Activated naive CD4-positive, alpha-beta T cell treated with anti-CD3 and anti-CD28 coated beads for 36 hours (primary cell): ENCODE data around the gene CLDN6. TPM values are rescaled to one million over a fixed set of nuclear protein-coding genes. Genes with fewer than 3 reads are reported as not detected.

ENCODE experiments used
- CTCF ChIA-PET: fragments of 350-600 bp; sonication (Branson Sonifier 250); formaldehyde crosslinking; loops from one replicate; lab custom pipeline; 2021; ENCODE audit warnings: antibody characterized with exemption; lab: Charles Lee
- DNase-seq: peaks from one replicate; pipeline ENCODE4 v3.0.0-alpha.2; 2020
- H3K27ac Mint-ChIP-seq: one replicate; pipeline ENCODE4 v1.8.0; 2021; ENCODE audit warnings: mild to moderate bottlenecking, mixed read lengths
- H3K27me3 Mint-ChIP-seq: one replicate; pipeline ENCODE4 v1.8.0; 2021; ENCODE audit warnings: low read depth, mixed read lengths
- H3K36me3 Mint-ChIP-seq: one replicate; pipeline ENCODE4 v1.8.0; 2021; ENCODE audit warnings: low read depth, mixed read lengths
- H3K4me1 Mint-ChIP-seq: one replicate; pipeline ENCODE4 v1.8.0; 2021; ENCODE audit warnings: low read depth, mixed read lengths
- H3K4me3 Mint-ChIP-seq: one replicate; pipeline ENCODE4 v1.8.0; 2021; ENCODE audit warnings: mild to moderate bottlenecking, moderate library complexity, mixed read lengths
- H3K9me3 Mint-ChIP-seq: one replicate; pipeline ENCODE4 v1.8.0; 2021; ENCODE audit warnings: mixed read lengths
- intact Hi-C: fragments of 100-400 bp; cut with micrococcal nuclease; formaldehyde crosslinking; loops from one replicate; pipeline ENCODE4 v1.15.1; 2023
- total RNA-seq, 2 experiments: library from RNA; stranded (reverse); gene quantifications; one replicate each; pipeline ENCODE4 v1.2.3, GENCODE V29; 2021

Gene CLDN6
- total RNA-seq, 2 experiments from 2014 or later: not detected

- H3K4me3 Mint-ChIP-seq: no peak overlapping the region
- H3K27ac Mint-ChIP-seq: no peak overlapping the region
- H3K27me3 Mint-ChIP-seq: peaks cover 12% of the 10 kb centered on the region
- CTCF ChIA-PET: interaction anchor here (1.0 to 3.2 kb wide), 5 partner anchors 9 to 22 kb away, joined by 3 to 16 read pairs (median 8); no protein-coding TSS in a partner anchor
- peaks cover 31% of the 10 kb centered on the region for H3K4me1 Mint-ChIP-seq
- no peak for DNase-seq
- peaks cover 7% of the 10 kb centered on the region for H3K36me3 Mint-ChIP-seq
- intact Hi-C loops: no loop called here
- H3K9me3 Mint-ChIP-seq: no peaks in the 10 kb centered on the region
Measured at GRCh38 chr16:3049921-3050481, 32.0 kb upstream of the CLDN6 start.

GRCh38 chr16:3047387-3047720, 29.4 kb upstream of the CLDN6 start:
- Mint-ChIP-seq H3K36me3 (peaks cover 4% of the 10 kb centered on the region), H3K4me1 (peaks cover 25% of the 10 kb centered on the region), H3K4me3 (no peak overlapping the region), H3K27me3 (peaks cover 32% of the 10 kb centered on the region), H3K27ac (no peak overlapping the region), H3K9me3 (no peaks in the 10 kb centered on the region)
- CTCF ChIA-PET: interaction anchor here (0.8 to 3.2 kb wide), 7 partner anchors 11 to 82 kb away, joined by 3 to 24 read pairs (median 7); no protein-coding TSS in a partner anchor
- intact Hi-C loops: no loop called here
- no peak for DNase-seq

GRCh38 chr16:3046641-3047386, 28.8 kb upstream of the CLDN6 start:
- H3K27ac Mint-ChIP-seq: no peak overlapping the region
- intact Hi-C loops: no loop called here
- H3K27me3 Mint-ChIP-seq: peaks cover 35% of the 10 kb centered on the region
- peaks cover 25% of the 10 kb centered on the region for H3K4me1 Mint-ChIP-seq
- DNase-seq: no peak
- H3K36me3 Mint-ChIP-seq: peaks cover 1% of the 10 kb centered on the region
- CTCF ChIA-PET: interaction anchor here (0.9 to 3.2 kb wide), 4 partner anchors 12 to 82 kb away, joined by 3 to 24 read pairs (median 14); no protein-coding TSS in a partner anchor
- H3K4me3 Mint-ChIP-seq: peak overlapping the region; percentile 27
- H3K9me3 Mint-ChIP-seq: no peaks in the 10 kb centered on the region

- Mint-ChIP-seq H3K4me3 (peak within 1 kb of the TSS; percentile 66), H3K36me3 (peaks cover 1% of the 10 kb centered on the region), H3K27ac (no peak within 1 kb of the TSS), H3K4me1 (peaks cover 19% of the 10 kb centered on the region), H3K27me3 (peaks cover 35% of the 10 kb centered on the region), H3K9me3 (no peaks in the 10 kb centered on the region)
- CTCF ChIA-PET: interaction anchor here (2.0 to 10.1 kb wide), 2 partner anchors 12 to 16 kb away, joined by 6 to 98 read pairs; no protein-coding TSS in a partner anchor
- no peak for DNase-seq
- intact Hi-C loops: no loop called here
Measured at GRCh38 chr16:3045758-3046640, 28.0 kb upstream of the CLDN6 start, which contains the start of gene MMP25. MMP25 (plus strand) TSS chr16:3046561; CDS start chr16:3046918, 357 bp downstream.

- Mint-ChIP-seq H3K9me3 (no peaks in the 10 kb centered on the region), H3K4me1 (peaks cover 15% of the 10 kb centered on the region), H3K27me3 (peaks cover 41% of the 10 kb centered on the region), H3K4me3 (peak overlapping the region; percentile 38), H3K36me3 (peaks cover 1% of the 10 kb centered on the region), H3K27ac (no peak overlapping the region)
- intact Hi-C loops: no loop called here
- DNase-seq: no peak
- CTCF ChIA-PET: interaction anchor here (0.5 to 10.1 kb wide), 8 partner anchors 10 to 347 kb away, joined by 3 to 98 read pairs (median 4); no protein-coding TSS in a partner anchor
Measured at GRCh38 chr16:3044708-3045107, 26.7 kb upstream of the CLDN6 start.

GRCh38 chr16:3042376-3042775, 24.4 kb upstream of the CLDN6 start:
- Mint-ChIP-seq H3K9me3 (no peaks in the 10 kb centered on the region), H3K36me3 (peaks cover 1% of the 10 kb centered on the region), H3K27me3 (peaks cover 60% of the 10 kb centered on the region), H3K27ac (no peak overlapping the region), H3K4me3 (no peak overlapping the region), H3K4me1 (peaks cover 13% of the 10 kb centered on the region)
- CTCF ChIA-PET: interaction anchor here (1.0 to 10.1 kb wide), 2 partner anchors 13 to 39 kb away, joined by 3 to 98 read pairs; no protein-coding TSS in a partner anchor
- intact Hi-C loops: no loop called here
- DNase-seq: no peak

- H3K27me3 Mint-ChIP-seq: peaks cover 61% of the 10 kb centered on the region
- no peak overlapping the region for H3K4me3 Mint-ChIP-seq
- CTCF ChIA-PET: interaction anchor here (0.5 to 10.1 kb wide), 5 partner anchors 9 to 149 kb away, joined by 3 to 98 read pairs (median 3); no protein-coding TSS in a partner anchor
Measured at GRCh38 chr16:3038896-3039295, 20.9 kb upstream of the CLDN6 start.

GRCh38 chr16:3038256-3038655, 20.3 kb upstream of the CLDN6 start:
- Mint-ChIP-seq H3K36me3 (no peaks in the 10 kb centered on the region), H3K4me1 (peaks cover 9% of the 10 kb centered on the region), H3K4me3 (no peak overlapping the region), H3K27ac (no peak overlapping the region), H3K9me3 (no peaks in the 10 kb centered on the region), H3K27me3 (peaks cover 59% of the 10 kb centered on the region)
- CTCF ChIA-PET: interaction anchor here (0.5 to 10.1 kb wide), 3 partner anchors 9 to 148 kb away, joined by 3 to 98 read pairs (median 6); no protein-coding TSS in a partner anchor
- intact Hi-C loops: no loop called here
- DNase-seq: no peak

More at GRCh38 chr16:3038896-3039295, 20.9 kb upstream of the CLDN6 start:
- Mint-ChIP-seq H3K27ac (no peak overlapping the region), H3K9me3 (no peaks in the 10 kb centered on the region), H3K36me3 (no peaks in the 10 kb centered on the region), H3K4me1 (peaks cover 9% of the 10 kb centered on the region)
- DNase-seq: no peak
- intact Hi-C loops: no loop called here

GRCh38 chr16:3036726-3037315, 18.8 kb upstream of the CLDN6 start, which contains the start of gene BICDL2:
BICDL2 (minus strand) TSS chr16:3036944; CDS start chr16:3035496, 1,448 bp downstream.
- Mint-ChIP-seq H3K9me3 (no peaks in the 10 kb centered on the region), H3K4me1 (peaks cover 9% of the 10 kb centered on the region), H3K4me3 (no peak within 1 kb of the TSS), H3K36me3 (no peaks in the 10 kb centered on the region), H3K27me3 (peaks cover 61% of the 10 kb centered on the region), H3K27ac (no peak within 1 kb of the TSS)
- CTCF ChIA-PET: interaction anchor here (0.6 to 10.1 kb wide), 5 partner anchors 7 to 91 kb away, joined by 3 to 98 read pairs (median 5); no protein-coding TSS in a partner anchor
- intact Hi-C loops: no loop called here
- DNase-seq: no peak

- intact Hi-C loops: no loop called here
- Mint-ChIP-seq H3K27me3 (peaks cover 63% of the 10 kb centered on the region), H3K9me3 (no peaks in the 10 kb centered on the region), H3K4me3 (no peak overlapping the region), H3K4me1 (peaks cover 9% of the 10 kb centered on the region), H3K27ac (no peak overlapping the region), H3K36me3 (no peaks in the 10 kb centered on the region)
- CTCF ChIA-PET: interaction anchor here (0.5 to 10.1 kb wide), 5 partner anchors 6 to 91 kb away, joined by 3 to 98 read pairs (median 5); no protein-coding TSS in a partner anchor
- no peak for DNase-seq
Measured at GRCh38 chr16:3035972-3036725, 18.2 kb upstream of the CLDN6 start.
